ENCODE data around the gene FLNA.

Gene FLNA

DNA sequence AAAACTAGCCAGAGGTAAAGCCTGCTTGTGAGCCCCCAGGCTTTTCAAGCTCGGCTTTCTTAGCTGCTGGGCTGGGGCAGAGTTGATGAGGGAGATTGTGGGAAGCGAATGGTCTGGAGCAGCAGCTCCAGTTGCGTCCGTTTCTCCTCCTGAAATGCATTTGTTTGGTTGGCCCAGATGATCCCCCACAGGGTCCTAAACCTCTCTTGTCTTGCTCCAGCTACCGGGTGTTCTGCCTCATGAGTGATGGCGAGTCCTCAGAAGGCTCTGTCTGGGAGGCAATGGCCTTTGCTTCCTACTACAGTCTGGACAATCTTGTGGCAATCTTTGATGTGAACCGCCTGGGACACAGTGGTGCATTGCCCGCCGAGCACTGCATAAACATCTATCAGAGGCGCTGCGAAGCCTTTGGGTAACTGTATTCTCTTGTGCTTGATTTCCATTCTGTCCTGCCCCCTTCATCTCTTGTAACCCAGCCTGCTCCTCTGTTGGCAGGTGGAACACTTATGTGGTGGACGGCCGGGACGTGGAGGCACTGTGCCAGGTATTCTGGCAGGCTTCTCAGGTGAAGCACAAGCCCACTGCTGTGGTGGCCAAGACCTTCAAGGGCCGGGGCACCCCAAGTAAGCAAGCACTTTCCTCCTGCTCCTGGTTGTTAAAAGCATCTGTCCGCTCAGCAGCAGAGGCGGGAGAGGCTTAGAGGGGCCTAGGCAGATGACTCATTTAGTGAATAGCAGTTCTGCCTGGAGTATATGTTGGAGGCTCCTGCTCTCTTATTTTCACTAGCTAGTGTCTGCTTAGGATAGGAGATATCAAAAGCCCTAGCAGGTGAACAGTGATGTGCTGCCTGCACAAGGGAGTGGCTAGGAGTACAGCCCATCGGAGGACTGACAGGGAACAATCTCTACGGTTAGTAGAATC lies 63.6 kb downstream of the FLNA start:
- Histone ChIP-seq H3K9me2 (replicated peaks; ENCODE audit: insufficient read depth, low read length) (no peaks in the 10 kb centered on the region), H4K20me1 (ENCODE audit: insufficient read depth, low read length) (no peaks in the 10 kb centered on the region), H3K79me2 (ENCODE audit: low read length) (no peaks in the 10 kb centered on the region), H3K27ac (ENCODE audit: low read length) (no peak overlapping the region), H3F3A (ENCODE audit: insufficient read depth, low read length) (no peaks in the 10 kb centered on the region), H3K9me3 (replicated peaks; ENCODE audit: insufficient read depth, low read length) (no peaks in the 10 kb centered on the region), H3K36me3 (replicated peaks; ENCODE audit: insufficient read depth, low read length) (no peaks in the 10 kb centered on the region), H3K4me2 (ENCODE audit: low read depth, low read length) (no peak overlapping the region), H3K9ac (ENCODE audit: low read length) (no peak overlapping the region), H3K27me3 (replicated peaks; ENCODE audit: insufficient read depth, low read length) (no peaks in the 10 kb centered on the region), H3K4me3 (ENCODE audit: low read length) (no peak overlapping the region), H2AFZ (ENCODE audit: low read length) (no peak overlapping the region), H3K4me1 (ENCODE audit: low read length) (peaks cover 5% of the 10 kb centered on the region; the same call in 1 of the 2 replicates)
- no peak for DNase-seq
- no peak for TF ChIP-seq EZH2phosphoT487 (IDR thresholded peaks at IDR 0.05; ENCODE audit: low read length)
- TF ChIP-seq EZH2 (optimal IDR thresholded peaks at IDR 0.05; ENCODE audit: low read depth, low read length), result no peak
- TF ChIP-seq, protein P1, sequence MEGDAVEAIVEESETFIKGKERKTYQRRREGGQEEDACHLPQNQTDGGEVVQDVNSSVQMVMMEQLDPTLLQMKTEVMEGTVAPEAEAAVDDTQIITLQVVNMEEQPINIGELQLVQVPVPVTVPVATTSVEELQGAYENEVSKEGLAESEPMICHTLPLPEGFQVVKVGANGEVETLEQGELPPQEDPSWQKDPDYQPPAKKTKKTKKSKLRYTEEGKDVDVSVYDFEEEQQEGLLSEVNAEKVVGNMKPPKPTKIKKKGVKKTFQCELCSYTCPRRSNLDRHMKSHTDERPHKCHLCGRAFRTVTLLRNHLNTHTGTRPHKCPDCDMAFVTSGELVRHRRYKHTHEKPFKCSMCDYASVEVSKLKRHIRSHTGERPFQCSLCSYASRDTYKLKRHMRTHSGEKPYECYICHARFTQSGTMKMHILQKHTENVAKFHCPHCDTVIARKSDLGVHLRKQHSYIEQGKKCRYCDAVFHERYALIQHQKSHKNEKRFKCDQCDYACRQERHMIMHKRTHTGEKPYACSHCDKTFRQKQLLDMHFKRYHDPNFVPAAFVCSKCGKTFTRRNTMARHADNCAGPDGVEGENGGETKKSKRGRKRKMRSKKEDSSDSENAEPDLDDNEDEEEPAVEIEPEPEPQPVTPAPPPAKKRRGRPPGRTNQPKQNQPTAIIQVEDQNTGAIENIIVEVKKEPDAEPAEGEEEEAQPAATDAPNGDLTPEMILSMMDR (IDR thresholded peaks at IDR 0.05; ENCODE audit: low read length), result no peak

DNA sequence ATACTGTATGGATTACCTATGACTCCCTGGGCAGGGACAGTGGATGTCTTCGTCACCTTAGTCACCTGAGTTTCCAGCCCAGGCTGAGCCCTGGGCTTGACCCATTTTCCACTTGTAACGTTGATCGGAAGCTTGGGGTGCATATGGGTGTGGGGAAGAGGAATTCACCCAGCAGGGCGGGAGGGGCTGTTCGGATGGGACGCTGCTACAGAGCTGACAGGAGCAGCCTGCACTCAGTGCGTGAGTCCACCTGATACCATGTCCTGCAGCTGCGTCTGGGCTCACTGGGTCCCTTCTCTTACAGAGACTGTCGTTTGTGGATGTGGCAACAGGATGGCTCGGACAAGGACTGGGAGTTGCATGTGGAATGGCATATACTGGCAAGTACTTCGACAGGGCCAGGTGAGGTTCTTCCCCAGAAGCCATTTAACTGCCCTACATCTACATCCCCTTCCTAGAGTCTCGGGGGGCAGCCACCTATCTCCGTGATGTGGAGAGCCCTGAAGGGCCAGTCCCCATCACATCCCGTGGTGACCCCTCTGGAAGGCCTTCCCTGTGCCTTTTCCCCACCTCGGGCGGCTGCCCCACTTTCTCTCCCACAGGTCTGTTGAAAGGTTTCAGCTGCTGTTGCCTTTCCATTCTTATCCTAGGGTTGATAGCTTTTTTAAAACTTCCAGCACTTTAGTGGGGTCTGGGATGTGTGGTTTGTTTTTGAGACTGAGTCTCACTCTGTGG lies 65.2 kb downstream of the FLNA start:
- H2AFZ ChIP-seq (ENCODE audit: low read length), result no peak overlapping the region

DNA sequence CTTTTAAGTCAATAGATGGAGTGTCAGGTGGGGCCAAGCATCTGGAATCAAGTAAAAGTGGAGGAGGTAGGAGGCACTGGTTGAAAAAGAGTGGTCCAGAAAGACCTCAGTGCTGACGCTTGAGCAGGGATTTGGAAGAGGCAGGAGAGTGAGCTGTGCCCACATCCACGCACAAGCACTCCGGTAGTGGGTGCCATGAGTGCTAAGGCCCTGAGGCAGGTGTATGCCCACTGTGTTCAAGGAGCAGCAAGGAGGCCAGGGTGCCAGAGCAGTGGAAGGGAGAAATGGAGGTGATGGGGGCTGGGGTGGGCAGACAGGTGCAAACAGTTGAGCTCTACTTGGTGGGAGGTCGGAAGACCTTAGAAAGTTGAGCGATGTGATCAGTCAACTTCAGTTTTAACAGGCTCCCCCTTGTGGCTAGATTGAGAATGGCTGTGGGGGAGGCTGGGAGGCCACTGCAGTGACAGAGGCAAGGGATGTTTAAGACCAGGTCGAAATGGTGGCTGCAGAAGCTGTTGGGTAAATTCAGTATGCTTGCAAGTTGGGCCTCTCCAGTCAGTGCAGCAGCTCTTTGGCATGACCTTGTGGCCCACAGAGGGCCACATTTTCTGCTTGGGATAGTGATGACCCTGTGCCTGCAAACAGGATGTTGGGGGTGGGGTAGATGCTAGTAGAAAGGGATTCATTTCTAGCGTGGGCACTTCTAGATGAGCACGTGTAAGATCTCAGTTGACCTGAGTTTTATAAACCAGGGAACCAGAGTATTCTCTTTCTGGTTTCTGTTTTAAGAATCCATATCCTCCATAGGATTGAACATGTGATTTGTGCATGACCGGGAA lies 66.1 kb downstream of the FLNA start:
- H3K4me1 ChIP-seq (ENCODE audit: low read length), result peaks cover 5% of the 10 kb centered on the region; the same call in 1 of the 2 replicates
- no peaks in the 10 kb centered on the region for H4K20me1 ChIP-seq (ENCODE audit: insufficient read depth, low read length)
- no peaks in the 10 kb centered on the region for H3K27me3 ChIP-seq (replicated peaks; ENCODE audit: insufficient read depth, low read length)
- H3K4me2 ChIP-seq (ENCODE audit: low read depth, low read length), result no peak overlapping the region
- no peaks in the 10 kb centered on the region for H3F3A ChIP-seq (ENCODE audit: insufficient read depth, low read length)
- no peaks in the 10 kb centered on the region for H3K36me3 ChIP-seq (replicated peaks; ENCODE audit: insufficient read depth, low read length)
- H2AFZ ChIP-seq (ENCODE audit: low read length), result 0 out of 2 replicates have a peak overlapping the region, but pooled peaks have one; percentile 30
- no peaks in the 10 kb centered on the region for H3K9me2 ChIP-seq (replicated peaks; ENCODE audit: insufficient read depth, low read length)
- H3K4me3 ChIP-seq (ENCODE audit: low read length), result no peak overlapping the region
- DNase-seq, result peak; percentile 49
- H3K9ac ChIP-seq (ENCODE audit: low read length), result no peak overlapping the region
- no peaks in the 10 kb centered on the region for H3K9me3 ChIP-seq (replicated peaks; ENCODE audit: insufficient read depth, low read length)
- no peaks in the 10 kb centered on the region for H3K79me2 ChIP-seq (ENCODE audit: low read length)
- TF ChIP-seq EZH2phosphoT487 (IDR thresholded peaks at IDR 0.05; ENCODE audit: low read length) (no peak), EZH2 (optimal IDR thresholded peaks at IDR 0.05; ENCODE audit: low read depth, low read length) (no peak)
- TF ChIP-seq, protein P1 (IDR thresholded peaks at IDR 0.05; ENCODE audit: low read length), result peak; percentile 68
- no peak overlapping the region for H3K27ac ChIP-seq (ENCODE audit: low read length)

More for the DNA sequence above, 65.2 kb downstream of the FLNA start:
- Histone ChIP-seq H3K27ac (ENCODE audit: low read length) (no peak overlapping the region), H3K36me3 (replicated peaks; ENCODE audit: insufficient read depth, low read length) (no peaks in the 10 kb centered on the region), H4K20me1 (ENCODE audit: insufficient read depth, low read length) (no peaks in the 10 kb centered on the region), H3K4me3 (ENCODE audit: low read length) (no peak overlapping the region), H3K9ac (ENCODE audit: low read length) (no peak overlapping the region), H3K79me2 (ENCODE audit: low read length) (no peaks in the 10 kb centered on the region), H3K9me3 (replicated peaks; ENCODE audit: insufficient read depth, low read length) (no peaks in the 10 kb centered on the region), H3K4me2 (ENCODE audit: low read depth, low read length) (no peak overlapping the region), H3K9me2 (replicated peaks; ENCODE audit: insufficient read depth, low read length) (no peaks in the 10 kb centered on the region), H3K27me3 (replicated peaks; ENCODE audit: insufficient read depth, low read length) (no peaks in the 10 kb centered on the region), H3K4me1 (ENCODE audit: low read length) (peaks cover 5% of the 10 kb centered on the region; the same call in 1 of the 2 replicates), H3F3A (ENCODE audit: insufficient read depth, low read length) (no peaks in the 10 kb centered on the region)
- TF ChIP-seq EZH2phosphoT487 (IDR thresholded peaks at IDR 0.05; ENCODE audit: low read length) (no peak), EZH2 (optimal IDR thresholded peaks at IDR 0.05; ENCODE audit: low read depth, low read length) (no peak)
- TF ChIP-seq, protein P1 (IDR thresholded peaks at IDR 0.05; ENCODE audit: low read length), result no peak
- DNase-seq, result no peak
